WERI-Rb-1 (cell line): ENCODE measurements around the gene HEPACAM2.

Experiments
- DNase-seq: peaks from one replicate; pipeline ENCODE4 v3.0.0-alpha.2; 2020
- H3K27ac ChIP-seq: fragments of 250-450 bp; sonication (Bioruptor Pico); 2 replicates; pipeline ENCODE4 v1.5.1; 2020; ENCODE audit warnings: mild to moderate bottlenecking, moderate library complexity
- H3K27me3 ChIP-seq: fragments of 250-450 bp; sonication (Bioruptor Pico); 2 replicates; pipeline ENCODE4 v1.5.1; 2021; ENCODE audit warnings: mild to moderate bottlenecking, low read depth, moderate library complexity; ENCODE audit not compliant: insufficient read depth, severe bottlenecking
- H3K36me3 ChIP-seq: fragments of 250-450 bp; sonication (Bioruptor Pico); 2 replicates; pipeline ENCODE4 v1.5.1; 2020; ENCODE audit warnings: mild to moderate bottlenecking, moderate library complexity
- H3K4me3 ChIP-seq: 2 replicates; pipeline ENCODE4 v1.5.1; 2011; ENCODE audit warnings: low read depth, mild to moderate bottlenecking, control low read depth, low read length
- H3K9me3 ChIP-seq: fragments of 250-450 bp; sonication (Bioruptor Pico); 2 replicates; pipeline ENCODE4 v1.5.1; 2021; ENCODE audit warnings: mild to moderate bottlenecking, moderate library complexity; ENCODE audit not compliant: severe bottlenecking
- TF ChIP-seq, protein P1 (sequence below): IDR thresholded peaks from 2 replicates; pipeline ENCODE4 v1.5.1; 2011; ENCODE audit warnings: low read depth, mild to moderate bottlenecking, control low read depth, inconsistent platforms, low read length

HEPACAM2 gene

DNA sequence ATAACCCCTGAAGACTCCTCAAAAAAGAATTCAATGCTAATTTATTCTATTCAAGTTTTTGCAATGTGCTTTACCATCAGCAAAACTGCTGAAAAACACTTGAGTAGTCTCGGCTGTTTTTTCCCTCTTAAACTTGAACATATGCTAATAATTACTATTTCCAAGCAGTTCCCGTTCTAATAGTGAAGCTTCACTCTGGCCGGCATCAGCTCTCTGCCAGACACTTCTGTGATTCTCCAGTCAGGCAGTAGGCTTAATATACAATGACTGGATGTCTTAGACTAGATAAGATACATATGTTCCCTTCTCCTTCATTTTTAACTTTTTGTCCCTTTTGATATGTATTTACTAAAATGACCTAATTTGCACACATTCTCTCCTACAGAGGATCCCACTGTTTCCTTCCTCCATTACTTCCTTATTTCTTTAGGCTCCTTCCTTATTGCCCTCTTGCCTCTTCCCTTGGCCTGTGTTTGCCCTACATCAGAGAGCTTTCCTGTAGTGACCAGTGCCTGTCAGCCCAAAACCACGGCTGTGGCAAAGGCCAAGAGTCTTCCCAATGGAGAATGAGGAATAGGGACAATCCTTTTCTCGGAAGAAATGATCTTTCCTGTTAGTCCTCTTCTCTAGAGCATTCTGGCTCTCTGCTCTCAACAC, 23.5 kb downstream of the HEPACAM2 start:
- no peaks in the 10 kb centered on the region for H3K27me3 ChIP-seq
- H3K9me3 ChIP-seq: no peaks in the 10 kb centered on the region
- DNase-seq: no peak
- no peak overlapping the region for H3K27ac ChIP-seq
- no peak overlapping the region for H3K4me3 ChIP-seq
- TF ChIP-seq, protein P1, sequence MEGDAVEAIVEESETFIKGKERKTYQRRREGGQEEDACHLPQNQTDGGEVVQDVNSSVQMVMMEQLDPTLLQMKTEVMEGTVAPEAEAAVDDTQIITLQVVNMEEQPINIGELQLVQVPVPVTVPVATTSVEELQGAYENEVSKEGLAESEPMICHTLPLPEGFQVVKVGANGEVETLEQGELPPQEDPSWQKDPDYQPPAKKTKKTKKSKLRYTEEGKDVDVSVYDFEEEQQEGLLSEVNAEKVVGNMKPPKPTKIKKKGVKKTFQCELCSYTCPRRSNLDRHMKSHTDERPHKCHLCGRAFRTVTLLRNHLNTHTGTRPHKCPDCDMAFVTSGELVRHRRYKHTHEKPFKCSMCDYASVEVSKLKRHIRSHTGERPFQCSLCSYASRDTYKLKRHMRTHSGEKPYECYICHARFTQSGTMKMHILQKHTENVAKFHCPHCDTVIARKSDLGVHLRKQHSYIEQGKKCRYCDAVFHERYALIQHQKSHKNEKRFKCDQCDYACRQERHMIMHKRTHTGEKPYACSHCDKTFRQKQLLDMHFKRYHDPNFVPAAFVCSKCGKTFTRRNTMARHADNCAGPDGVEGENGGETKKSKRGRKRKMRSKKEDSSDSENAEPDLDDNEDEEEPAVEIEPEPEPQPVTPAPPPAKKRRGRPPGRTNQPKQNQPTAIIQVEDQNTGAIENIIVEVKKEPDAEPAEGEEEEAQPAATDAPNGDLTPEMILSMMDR: no peak
- H3K36me3 ChIP-seq: no peaks in the 10 kb centered on the region

DNA sequence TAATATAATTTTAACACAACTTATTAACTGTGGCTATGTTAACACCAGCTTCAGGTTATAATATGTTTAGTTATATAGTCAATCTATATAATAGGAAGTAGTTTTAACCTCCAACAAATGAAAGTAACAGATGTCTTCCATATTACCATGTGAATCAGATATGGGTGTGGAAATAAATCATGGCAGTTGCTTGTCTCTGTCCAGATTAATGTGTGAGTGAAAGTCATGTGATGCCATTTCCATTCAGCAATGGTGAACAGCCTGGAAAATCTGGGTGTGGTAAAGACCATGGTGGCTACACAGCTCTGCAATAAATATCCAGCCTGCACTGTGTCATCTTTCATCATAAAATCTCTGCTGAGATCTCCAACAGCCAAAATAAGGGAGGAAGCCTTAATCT, 27.8 kb downstream of the HEPACAM2 start:
- Histone ChIP-seq H3K27me3 (no peaks in the 10 kb centered on the region), H3K9me3 (no peaks in the 10 kb centered on the region), H3K4me3 (no peak overlapping the region), H3K36me3 (no peaks in the 10 kb centered on the region), H3K27ac (no peak overlapping the region)
- no peak for DNase-seq
- TF ChIP-seq, protein P1: no peak

DNA sequence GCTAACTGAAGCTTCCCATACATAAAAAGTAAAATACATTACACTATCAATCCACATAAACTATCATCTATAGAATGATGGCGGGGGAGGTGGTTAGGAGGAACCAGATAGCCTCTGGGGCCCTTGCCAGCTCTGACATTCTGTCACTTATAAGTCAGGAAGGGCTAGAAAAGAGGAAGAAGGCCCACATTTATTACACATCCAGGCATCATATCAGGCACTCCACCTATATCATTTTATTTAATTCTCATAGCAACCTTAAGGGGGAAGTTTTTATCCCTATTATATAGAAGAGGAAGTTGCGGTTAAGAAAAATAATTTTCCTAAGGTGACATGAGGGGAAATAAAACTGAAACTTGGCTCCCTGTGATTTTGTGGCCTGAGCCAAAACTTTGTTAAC, 29.9 kb downstream of the HEPACAM2 start:
- no peak overlapping the region for H3K27ac ChIP-seq
- no peaks in the 10 kb centered on the region for H3K36me3 ChIP-seq
- TF ChIP-seq, protein P1: no peak
- H3K4me3 ChIP-seq: no peak overlapping the region
- H3K9me3 ChIP-seq: no peaks in the 10 kb centered on the region
- DNase-seq: no peak
- H3K27me3 ChIP-seq: no peaks in the 10 kb centered on the region

DNA sequence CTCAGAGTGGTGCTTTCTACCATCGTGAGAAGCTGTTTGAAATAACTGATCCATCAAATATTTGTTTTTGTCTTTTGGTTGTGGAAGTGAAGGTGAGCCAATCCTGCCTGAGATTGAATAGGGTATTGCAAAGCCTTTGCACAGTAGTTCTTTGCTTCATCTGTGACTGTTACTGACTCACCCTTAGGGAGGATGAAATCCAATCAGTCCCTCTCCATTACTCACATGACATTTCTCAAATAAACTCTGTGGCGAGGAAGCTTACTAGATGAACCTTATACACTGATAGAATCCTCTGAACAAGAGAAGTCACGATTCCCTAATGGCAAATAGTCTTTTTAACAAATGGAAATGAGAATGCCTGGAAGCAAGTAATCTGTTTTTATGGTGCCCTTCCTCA, 31.9 kb downstream of the HEPACAM2 start:
- no peaks in the 10 kb centered on the region for H3K9me3 ChIP-seq
- TF ChIP-seq, protein P1: no peak
- H3K4me3 ChIP-seq: no peak overlapping the region
- H3K27ac ChIP-seq: no peak overlapping the region
- H3K36me3 ChIP-seq: no peaks in the 10 kb centered on the region
- no peaks in the 10 kb centered on the region for H3K27me3 ChIP-seq
- DNase-seq: no peak

DNA sequence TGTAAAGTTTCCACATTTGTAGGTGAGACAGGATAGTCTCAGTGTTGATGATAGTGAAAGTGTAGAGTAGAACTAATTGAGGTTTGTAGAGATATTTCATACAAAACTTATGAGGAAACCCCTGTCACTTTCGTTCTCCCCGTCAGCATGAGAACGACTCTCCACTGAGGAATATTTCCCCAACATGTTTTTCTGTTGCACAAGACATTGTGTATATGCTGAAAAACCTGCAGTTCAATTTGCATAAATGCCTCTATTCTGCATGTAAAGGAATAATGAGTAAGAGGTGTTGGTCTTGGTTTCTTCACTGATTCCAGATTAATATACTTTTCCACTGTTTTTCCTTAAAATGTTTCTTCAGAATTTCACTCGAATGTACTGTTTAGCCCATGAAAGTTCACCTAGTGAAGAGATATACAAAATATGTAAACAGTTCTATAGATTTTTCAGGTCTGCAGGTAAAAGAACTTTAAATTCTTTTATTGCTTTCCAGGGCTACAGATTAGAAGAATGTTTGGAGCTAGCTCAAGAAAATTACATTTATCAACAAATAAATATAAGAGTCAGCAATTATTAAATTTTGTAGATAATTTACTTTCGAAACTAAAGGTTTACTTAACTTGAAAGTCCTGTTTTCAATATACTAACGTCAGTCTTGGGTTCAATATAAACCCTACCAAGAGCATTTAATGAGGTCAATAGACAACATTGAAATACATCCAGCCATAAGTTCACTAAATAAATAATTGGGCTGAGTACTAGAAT, 37.2 kb downstream of the HEPACAM2 start:
- TF ChIP-seq, protein P1: no peak
- Histone ChIP-seq H3K27ac (no peak overlapping the region), H3K36me3 (no peaks in the 10 kb centered on the region), H3K27me3 (no peaks in the 10 kb centered on the region), H3K4me3 (no peak overlapping the region), H3K9me3 (no peaks in the 10 kb centered on the region)
- no peak for DNase-seq
